Stimulated activated CD8-positive, alpha-beta memory T cell treated with anti-CD3 and anti-CD28 coated beads, Interleukin-12 subunit alpha, Interleukin-12 subunit beta, amount 100 ng/mL, for 1 hour (primary cell): ENCODE results near the gene NKG7.

Experiments
- DNase-seq: peaks from one replicate; pipeline ENCODE4 v3.0.0-alpha.2; 2020; ENCODE audit warnings: low read depth

Gene NKG7

DNA sequence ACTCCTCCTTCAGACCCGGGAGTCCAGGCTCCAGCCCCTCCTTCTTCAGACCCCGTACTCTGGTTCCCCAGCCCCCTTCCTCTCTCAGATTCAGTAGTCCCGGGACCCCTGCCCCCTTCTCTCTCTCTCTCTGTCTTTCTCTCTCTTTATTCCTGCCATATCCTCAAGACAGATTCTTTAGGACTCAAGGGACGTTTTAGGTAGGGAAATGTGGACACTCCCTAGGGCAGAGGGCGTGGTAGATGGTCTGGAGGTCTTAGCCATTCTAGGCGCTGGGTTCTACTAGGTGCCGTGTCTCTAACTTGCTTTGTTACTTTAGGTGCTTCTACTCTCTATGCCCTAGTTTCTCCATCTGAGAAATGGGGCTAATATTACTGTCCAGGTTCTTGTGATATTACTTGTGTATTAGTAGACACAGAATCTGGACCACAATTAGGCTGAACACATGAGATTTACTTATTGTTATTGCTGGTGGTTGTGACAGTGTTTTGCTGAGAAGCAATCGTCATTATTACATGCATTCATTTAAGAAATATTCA, 18.7 kb upstream of the NKG7 start:
- DNase-seq: no peak

DNA sequence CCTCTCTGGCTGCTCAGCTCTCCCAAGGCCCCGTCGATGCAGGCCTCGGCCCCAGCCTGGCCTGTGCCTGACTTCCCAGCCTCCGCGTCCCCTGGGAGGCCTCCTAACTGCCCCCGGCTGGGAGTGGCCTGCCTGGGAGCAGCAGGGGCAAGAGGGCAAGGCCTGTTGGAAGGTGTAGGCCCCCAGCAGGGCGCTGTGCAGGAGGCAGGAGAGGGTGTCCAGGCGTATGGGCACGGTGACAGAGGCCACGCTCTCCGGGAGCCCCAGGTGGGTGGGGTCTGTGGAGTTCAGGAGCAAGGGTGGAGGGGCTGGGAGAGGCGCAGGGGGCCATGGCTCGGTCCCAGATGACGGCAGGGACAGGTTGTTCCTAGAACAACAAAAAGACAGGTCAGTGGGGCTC, 16.7 kb upstream of the NKG7 start:
- DNase-seq: no peak

DNA sequence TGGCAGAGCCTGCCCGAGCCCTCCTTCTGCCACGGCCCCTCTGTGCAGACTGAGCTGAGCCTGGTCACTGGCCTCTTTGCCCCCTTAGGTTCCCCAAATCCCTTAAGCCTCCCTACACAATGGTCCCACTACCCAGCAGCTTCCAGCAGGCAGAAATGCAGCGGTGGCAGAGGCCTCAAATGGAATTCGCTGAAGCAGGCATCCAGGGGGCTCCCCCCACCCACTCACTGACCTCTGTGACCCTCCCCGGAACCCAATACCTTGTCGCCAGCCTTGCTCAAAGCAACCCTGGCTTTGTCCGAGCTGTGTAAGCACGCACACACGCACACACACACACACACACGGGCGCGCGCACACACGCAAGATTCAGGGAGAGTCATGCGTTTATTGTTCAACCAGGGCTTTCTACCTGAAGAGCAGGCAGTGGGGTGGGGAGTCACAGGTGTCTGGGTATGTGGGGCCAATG, 15.5 kb upstream of the NKG7 start, which contains the start of gene LIM2:
Gene LIM2 (minus strand): TSS at position 51 of the 466 bp plus-strand sequence. CDS start 531 bp downstream, outside the sequence.
- DNase-seq: no peak

DNA sequence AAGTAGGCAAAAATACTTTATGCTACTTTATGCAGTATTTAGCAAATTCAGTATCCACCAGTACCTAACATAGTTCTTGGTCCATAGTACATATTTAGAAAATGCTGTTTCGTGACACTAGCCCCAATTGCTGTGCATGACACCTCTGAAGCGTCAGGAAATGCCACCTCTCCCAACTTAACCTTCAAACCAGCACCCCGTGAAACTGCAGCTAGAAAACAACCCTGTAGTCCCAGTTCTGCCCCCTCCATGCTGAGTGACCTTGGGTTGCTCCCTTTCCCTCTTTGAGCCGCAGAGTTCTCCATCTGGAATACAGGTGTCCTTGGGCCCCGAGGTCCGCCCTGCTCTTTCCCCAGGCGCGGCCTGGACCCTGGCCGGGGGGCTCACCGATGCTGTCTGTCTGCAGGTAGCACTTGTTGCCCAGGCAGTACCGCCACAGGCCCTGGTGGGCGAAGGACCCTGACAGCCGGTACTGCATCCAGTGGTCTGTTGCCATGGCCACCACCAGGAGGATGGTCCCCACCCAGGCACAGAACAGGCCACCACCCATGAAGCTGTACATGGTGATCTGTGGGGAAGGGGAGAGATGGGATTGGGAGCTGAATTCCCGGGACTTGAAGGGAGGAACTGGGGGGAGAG, 14.5 kb upstream of the NKG7 start:
- DNase-seq: no peak

DNA sequence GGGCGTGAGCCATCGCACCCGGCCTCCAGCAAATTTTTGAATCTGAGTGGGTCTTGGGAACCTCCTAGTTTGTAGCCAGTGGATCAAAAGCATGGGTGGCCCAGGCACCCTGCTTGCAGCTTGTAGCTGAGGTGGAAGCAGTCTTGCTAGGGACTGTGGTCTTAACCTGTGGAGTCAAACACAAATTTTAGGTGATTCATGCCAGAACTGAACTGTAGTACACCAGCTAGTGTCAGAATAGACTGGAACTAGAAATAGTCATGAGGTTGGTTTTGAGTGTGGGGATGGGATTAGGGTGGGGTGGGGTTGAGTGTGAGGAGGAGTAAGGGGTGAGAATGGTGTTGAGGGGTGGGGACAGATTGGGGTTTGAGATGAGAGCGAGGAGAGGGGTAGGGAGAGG, 9.6 kb upstream of the NKG7 start:
- no peak for DNase-seq

DNA sequence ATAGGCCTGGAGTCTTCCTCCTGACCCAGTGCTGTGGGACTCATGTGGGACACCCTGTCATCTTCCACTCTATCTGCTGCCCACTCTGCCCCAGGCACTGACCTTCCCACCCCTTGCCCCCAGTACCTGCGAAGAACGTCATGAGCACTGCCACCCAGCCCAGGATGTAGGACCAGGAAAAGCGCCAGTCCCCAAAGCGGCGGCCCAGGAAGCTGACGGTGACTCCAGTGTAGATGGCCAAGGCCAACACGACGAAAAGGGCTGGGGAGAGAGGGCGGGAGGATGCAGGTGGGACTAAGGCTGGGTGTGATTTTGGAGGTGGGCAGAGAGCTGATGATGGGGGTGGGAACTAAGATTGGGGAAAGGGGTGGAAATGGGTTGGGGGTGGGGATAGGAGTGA, 7.9 kb upstream of the NKG7 start:
- DNase-seq: no peak

DNA sequence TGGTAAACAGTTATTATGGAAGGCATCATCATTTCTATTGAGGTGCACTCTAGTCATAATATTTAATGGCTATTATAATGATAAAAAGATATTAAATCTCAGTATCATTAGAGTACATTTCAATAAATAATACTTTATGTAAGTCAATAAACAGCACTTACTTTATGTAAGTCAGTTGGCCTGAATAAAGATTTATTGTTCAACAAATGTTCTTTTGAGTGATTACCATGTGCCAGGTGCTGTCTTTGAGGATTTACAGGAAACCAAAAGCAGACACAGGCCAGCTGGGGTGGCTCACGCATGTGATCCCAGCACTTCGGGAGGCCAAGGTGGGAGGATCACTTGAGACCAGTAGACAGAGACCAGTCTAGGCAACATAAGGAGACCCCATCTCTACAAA, 5.0 kb upstream of the NKG7 start:
- no peak for DNase-seq

DNA sequence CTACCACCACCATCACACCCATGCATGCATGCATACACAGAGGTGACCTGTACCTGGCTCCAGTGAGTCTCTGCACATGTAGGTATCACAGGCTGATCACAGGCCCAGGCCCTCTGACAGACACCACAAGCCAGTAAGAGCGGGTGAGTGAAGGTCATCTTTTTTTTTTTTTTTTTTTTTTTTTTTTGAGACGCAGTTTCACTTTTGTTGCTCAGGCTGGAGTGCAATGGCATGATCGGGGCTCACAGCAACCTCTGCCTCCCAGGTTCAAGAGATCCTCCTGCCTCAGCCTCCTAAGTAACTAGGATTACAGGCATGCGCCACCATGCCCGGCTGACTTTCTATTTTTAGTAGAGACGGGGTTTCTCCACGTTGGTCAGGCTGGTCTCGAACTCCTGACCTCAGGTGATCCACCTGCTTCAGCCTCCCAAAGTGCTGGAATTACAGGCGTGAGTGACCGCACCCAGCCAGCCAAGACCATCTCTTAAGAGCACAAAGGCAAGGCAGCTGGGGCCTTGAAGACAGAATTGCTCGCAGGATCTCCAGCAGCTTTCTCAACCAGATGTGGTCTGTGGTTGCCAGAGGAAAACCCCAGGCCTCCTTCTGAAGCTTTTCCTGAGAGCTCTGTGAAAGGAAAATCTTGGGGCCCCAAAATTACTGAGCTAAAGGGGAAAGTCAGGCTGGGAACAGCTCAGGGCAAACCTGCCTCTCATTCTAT, 3.2 kb upstream of the NKG7 start:
- DNase-seq: no peak

DNA sequence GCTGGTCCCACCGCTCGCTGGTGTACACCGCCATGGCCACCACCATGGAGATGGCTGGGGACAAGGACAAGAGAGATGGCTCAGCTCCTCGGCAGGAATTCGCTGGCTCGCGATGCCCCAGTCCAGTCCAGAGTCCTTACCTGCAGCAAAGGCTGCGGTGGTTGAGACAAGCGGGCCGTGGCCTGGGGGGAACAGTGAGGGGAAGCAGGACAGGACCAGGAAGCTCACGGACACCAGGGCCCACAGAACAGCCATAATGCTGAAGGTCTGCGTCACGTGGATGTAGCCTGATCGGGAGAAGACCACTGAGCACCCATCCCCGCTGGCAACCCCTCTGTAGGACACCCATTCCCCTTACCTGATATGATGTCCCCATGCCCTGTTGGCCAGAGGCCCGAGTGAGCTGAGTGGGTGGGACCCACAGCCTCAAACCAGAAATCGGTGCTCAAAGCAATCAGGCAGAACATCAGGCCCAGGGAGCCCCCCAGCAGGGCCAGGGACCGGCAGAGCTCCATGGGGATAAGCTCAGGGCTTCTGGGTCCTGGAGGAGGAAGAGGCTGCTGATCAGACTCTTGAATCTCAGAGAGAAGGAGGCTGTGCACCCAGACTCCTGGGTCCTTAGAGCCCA, 319 bp downstream of the NKG7 start:
- no peak for DNase-seq

DNA sequence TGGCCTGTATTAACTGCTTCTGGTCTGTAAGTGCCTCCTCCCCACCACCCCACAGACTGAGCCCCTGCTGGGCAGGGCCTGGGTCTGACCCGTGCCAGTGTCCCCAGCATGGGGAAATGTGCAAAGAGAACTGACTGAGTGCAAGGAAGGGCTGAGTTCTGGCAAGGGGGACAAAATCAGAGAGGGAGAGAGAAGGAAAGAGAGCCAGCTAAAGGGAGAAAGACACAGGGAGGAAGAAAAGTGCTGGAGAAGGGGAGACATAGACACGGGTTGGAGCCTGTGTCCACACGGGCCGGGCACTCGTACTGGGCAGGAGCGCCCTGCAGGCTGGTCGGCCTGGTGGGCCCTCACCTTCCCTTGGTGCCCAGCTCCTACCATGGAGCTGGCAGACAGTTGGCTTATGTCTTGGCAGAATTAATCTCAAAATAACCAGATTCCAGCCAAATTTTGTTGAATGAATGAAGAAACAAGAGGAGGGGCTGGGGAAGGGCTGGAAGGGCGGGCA, 1.2 kb downstream of the NKG7 start:
- no peak for DNase-seq

DNA sequence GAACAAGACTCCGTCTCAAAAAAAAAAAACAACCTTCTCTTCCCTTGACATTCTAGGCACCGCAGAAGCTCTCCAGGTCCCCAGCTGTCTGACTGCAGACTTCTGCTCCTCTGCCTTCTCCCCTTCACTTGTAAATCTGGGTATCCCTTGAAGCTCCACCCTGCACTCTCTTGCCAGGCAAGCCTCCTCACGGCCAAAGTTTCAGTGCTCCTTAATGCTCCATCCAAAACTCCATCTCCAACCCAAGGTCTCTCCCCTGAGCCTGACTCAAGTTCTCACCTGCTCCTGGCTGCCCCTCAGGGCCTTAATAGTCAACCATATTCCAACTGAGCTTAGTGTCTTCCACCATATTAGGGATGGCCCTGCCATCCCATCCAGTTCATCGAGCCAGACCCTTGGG, 2.2 kb downstream of the NKG7 start:
- no peak for DNase-seq

DNA sequence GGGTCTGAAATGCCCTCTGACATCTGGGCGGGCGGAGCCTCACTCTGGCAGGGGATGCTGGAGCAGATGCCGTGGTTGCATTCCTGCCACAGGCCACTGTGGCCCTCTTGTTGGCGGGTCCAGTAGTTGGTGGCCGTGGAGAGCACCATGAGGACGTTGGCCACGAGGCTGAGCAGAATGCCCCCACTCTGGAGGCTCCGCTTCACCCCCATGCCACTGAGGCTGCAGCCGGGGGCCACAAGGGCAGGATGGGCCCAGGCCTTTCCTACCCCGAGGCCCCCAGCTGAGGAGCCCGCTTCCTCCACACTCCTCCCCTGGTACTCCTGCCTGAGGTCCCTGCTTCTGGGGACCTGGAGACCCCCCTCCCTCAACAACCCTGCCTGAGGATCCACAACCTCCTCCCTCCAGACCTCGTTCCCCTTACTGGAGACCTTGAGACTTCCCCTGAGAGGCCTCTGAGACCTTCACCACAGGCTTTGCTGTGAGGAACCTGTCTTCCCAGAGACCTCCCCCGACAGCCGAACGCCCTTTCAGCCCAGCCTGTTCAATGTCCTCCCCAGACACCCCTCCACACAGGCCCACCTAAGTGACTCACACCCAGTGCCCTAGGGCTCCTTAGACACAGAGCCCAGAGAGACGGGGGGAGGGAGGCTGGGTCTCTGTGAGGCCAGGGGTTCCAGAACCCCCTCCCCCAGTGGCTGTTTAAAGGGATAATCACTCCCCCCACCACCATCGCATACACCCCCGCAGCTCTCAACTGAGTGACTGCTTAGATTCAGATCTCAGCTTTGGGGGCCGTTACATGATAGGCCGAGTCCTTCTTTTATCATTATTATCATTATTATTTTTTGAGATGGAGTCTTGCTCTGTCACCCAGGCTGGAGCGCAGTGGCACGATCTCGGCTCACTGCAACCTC, 3.8 kb downstream of the NKG7 start, which contains the start of gene CLDND2:
Gene CLDND2 (minus strand): TSS at position 638 of the 917 bp plus-strand sequence. CDS start 426 bp downstream, at position 212.
- DNase-seq: no peak

DNA sequence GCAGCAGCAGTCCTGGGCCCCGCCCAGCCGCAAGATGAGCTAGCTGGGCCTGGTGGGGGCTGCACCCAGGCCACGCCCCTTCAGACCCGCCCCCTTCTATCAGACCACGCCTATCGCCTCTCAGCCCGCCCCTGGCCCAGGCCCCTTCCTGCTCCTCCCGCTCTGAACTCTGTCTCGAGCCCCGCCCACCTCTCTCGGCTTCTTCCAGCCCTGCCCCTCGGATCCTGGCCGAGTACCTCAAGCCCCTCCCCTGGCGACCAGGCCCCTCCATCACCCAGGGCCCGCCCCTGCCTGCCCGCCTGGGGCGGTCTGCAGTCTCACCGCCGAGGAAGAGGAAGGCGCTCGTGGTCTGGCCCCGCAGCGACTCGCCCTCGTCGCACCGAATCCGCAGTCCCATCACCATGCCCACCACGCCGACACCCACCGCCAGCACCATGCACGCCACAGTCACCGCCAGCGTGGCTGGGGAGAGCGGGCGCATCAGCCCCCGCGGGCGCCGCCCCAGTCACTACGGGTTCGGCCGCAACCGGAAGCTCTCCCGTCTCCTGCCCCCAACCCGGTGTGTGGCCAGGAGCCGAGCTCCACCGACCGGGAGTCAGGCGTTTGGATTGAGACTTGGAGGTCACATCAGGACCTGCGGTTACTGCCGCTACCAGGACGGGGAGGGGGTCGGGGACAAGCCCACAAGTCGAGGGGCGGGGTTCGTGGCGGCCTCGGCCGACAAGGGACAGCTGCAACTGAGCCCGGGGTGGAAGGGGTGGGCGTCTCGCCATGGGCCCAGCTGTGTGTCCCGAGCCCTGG, 4.7 kb downstream of the NKG7 start:
- peak; percentile 95 for DNase-seq

DNA sequence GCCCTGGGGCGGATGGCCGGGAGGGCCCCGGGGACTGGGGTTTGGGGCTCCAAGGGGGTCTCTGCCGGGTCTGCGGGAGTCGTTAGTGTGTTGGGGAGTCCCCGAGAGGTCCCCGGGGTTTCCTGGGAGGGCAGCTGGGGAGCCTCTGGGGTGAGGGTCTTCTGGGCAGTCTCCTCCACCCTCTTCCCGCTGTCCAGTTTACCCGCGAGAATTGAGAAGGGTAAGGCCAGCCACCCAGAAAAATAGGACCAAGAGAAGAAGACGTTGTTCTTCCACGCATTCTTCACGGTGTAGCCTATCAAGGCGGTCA, 5.2 kb downstream of the NKG7 start:
- no peak for DNase-seq

DNA sequence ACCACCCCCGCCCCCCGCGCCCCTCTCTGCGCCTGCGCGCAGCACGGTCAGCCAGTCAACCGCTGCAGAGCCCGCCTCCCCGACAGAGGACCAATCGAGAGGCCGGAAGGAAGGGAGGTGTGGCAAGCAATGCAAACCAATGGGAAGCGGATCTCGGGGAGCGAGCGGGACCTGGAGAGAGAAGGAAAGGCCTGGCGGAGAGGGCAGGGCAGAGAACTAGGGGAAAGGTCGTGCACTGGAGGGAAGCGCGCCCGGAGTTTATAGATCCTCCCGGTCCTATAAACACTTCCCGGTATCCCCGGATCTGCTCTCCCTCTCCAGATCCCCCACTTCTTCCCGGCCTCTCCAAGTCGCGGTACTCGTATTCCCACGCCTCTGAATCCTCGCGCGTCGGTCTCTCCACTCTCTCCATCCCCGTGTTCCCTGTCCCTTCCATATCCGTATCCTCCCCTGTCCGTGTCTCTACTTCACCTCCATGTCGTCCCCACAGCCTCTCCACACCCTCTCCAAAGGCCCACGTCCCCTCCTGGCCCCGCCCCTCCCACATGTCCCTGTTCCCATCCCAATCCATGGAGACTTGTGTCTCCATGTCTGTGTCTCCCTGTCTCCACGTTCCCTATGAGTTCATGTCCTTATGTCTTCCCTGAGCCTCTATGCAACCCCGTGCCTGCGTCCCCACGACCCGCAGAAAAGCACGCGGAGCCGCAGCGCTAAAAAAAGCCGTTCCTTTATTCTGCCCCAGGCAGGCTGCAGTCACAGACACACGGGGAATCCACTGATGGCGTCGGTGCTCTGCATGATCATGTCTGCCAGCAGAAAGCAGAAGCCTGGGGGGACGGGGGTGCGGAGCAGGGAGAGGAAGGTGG, 5.8 kb downstream of the NKG7 start:
- DNase-seq: peak; percentile 86

DNA sequence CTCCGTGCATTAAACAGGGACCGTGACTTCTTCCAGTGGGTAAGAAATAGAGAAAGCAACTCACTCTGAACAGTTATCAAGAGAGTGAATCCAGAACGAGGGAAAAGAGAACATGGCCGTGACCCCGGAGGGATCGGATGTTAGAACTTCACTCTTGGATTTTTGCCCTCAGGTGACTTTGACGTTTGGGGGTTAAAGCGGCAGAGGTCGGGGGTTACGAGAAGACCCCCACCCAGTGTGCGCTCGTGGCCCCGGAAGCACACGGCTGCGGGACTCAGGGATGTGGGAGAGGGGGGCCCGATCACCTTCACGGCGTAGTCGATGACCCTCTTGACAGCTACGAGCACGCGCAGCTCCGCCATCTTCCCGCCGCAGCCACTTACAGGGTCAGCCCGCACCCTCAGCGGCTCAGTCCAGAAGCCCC, 6.5 kb downstream of the NKG7 start, which contains the start of gene ETFB:
Gene ETFB (minus strand): TSS at position 424 of the 424 bp plus-strand sequence. CDS start 62 bp downstream, at position 362.
- no peak for DNase-seq

DNA sequence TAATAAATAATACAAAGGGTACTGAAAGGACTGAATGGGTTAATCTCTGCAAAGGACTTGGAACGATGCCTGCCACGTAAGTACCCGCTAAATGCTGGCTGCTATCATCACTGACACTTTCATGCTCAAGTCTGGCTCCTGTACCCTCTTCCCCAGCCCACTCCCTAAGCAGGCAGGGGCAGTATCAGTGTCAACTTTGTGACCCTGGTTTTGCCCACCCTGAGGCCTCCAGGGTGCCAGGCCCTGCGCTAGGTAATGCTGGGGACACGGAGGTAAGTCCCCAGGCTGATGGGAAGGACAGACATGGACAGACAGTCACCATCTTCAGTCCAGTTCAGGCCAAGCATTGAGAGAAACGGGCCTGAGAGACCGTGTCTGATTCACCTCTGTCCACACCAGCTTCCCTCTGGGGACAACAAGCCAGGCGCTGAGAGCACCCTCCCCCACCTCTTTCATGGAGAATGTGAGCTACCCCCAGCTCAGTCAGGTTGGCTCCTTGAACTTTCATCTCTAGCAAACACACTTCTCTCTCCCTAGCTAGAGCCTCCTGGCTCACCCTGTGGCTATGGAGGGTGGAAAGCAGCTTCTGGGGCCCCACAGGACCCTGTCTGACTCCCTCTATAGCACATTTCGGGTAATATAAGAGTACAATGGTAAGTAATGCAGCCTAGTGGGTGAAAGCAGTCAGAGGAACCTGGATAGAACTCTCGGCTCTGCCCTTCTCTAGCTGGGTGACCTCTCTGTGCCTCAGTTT, 7.1 kb downstream of the NKG7 start:
- no peak for DNase-seq

DNA sequence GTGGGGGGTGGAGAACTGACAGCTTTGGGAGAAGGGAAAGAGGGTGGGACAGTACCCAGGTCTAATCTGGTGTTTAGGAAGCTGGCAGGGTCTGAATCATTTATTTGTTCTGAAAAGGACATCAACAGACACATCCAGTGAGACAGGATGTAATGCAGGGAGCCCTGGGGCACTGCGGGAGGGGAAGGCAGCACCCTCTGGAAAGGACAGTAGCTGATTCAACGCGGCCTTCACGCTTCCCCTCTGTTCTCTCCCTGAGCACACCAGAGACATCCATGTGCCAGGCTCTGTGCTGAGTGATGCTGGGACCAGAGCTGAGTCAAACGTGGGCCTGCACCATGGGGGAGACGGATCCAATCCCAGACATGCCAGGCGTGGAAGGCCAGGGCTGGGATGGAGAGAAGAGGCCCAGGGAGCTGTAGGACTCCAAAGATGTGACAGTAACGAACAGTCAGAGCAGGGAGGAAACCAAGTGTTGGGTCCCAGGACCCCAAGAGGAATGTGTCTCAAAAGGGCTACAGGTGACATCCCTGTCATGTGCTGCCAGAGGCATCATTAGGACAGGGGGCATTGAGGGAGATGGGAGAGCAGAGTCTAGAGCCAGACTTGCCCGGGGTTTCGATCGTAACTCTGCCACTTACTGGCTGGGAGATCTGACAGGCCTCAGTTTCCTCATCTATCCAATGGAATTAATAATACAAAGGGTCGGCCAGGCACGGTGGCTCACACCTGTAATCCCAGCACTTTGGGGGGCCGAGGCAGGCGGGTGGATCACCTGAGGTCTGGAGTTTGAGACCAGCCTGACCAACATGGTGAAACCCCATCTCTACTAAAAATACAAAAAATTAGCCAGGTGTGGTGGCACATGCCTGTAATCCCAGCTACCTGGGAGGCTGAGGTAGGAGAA, 8.0 kb downstream of the NKG7 start:
- DNase-seq: no peak
